Measurements from ENCODE around the gene CARMIL3. TPM values are rescaled to one million over a fixed set of nuclear protein-coding genes. Genes with fewer than 3 reads are reported as not detected.

CARMIL3 gene
- total RNA-seq, 6 experiments from 2014 or later, result 0.18 to 1.9 (median 0.29) TPM

Other genes starting within 250 kb of the CARMIL3 start
- gene DHRS4, start 98.2 kb upstream of the CARMIL3 start, total RNA-seq, result 10 to 100 TPM; 30.5 to 82.5 (median 45.1) TPM
- 10 to 100 TPM; 17.7 to 53.6 (median 32.3) TPM for gene DHRS4L2, start 63.1 kb upstream of the CARMIL3 start, total RNA-seq
- gene CPNE6, start 19.6 kb downstream of the CARMIL3 start, total RNA-seq, result under 1 TPM in 4 of 6 experiments, not detected in 2; 0.09 to 0.40 (median 0.18) TPM
- gene PCK2, start 42.3 kb downstream of the CARMIL3 start, total RNA-seq, result 100 to 1,000 TPM; 124 to 615 (median 240) TPM
- gene DCAF11, start 62.8 kb downstream of the CARMIL3 start, total RNA-seq, result 100 to 1,000 TPM in 3 of 6 experiments, 10 to 100 TPM in 3; 65.9 to 180 (median 103) TPM
- gene NRL, start 62.9 kb downstream of the CARMIL3 start, total RNA-seq, result 1 to 10 TPM; 1.4 to 2.9 (median 2.1) TPM
- gene FITM1, start 78.7 kb downstream of the CARMIL3 start, total RNA-seq, result 10 to 100 TPM in 3 of 6 experiments, 1 to 10 TPM in 3; 1.5 to 32.5 (median 9.3) TPM
- 100 to 1,000 TPM in 4 of 6 experiments, 10 to 100 TPM in 2; 81.7 to 119 (median 107) TPM for gene PSME1, start 84.2 kb downstream of the CARMIL3 start, total RNA-seq
- 10 to 100 TPM; 10.2 to 21.4 (median 11.9) TPM for gene EMC9, start 89.6 kb downstream of the CARMIL3 start, total RNA-seq
- gene PSME2, start 94.6 kb downstream of the CARMIL3 start, total RNA-seq, result 100 to 1,000 TPM in 4 of 6 experiments, 10 to 100 TPM in 2; 66.1 to 142 (median 110) TPM
- 10 to 100 TPM; 17.5 to 39.6 (median 26.2) TPM for gene RNF31, start 95.5 kb downstream of the CARMIL3 start, total RNA-seq
- 10 to 100 TPM; 17.4 to 66.6 (median 37.2) TPM for gene IRF9, start 109.3 kb downstream of the CARMIL3 start, total RNA-seq
- 1 to 10 TPM; 1.6 to 7.4 (median 3.4) TPM for gene REC8, start 120.1 kb downstream of the CARMIL3 start, total RNA-seq
- 10 to 100 TPM; 17.9 to 44.0 (median 23.0) TPM for gene IPO4, start 136.8 kb downstream of the CARMIL3 start, total RNA-seq
- gene TM9SF1, start 143.4 kb downstream of the CARMIL3 start, total RNA-seq, result 10 to 100 TPM; 32.1 to 49.8 (median 41.2) TPM
- under 1 TPM in 2 of 6 experiments, not detected in 4; 0.29 TPM for gene TSSK4, start 153.7 kb downstream of the CARMIL3 start, total RNA-seq
- gene CHMP4A, start 161.5 kb downstream of the CARMIL3 start, total RNA-seq, result 10 to 100 TPM; 11.9 to 28.9 (median 17.1) TPM
- gene MDP1, start 164.1 kb downstream of the CARMIL3 start, total RNA-seq, result 1 to 10 TPM; 3.7 to 6.3 (median 4.9) TPM
- 10 to 100 TPM; 60.0 to 72.9 (median 68.7) TPM for gene NEDD8, start 180.4 kb downstream of the CARMIL3 start, total RNA-seq
- gene GMPR2, start 180.9 kb downstream of the CARMIL3 start, total RNA-seq, result 10 to 100 TPM; 26.2 to 40.2 (median 34.2) TPM
- gene TINF2, start 190.6 kb downstream of the CARMIL3 start, total RNA-seq, result 10 to 100 TPM; 13.4 to 28.1 (median 24.1) TPM
- gene TGM1, start 211.2 kb downstream of the CARMIL3 start, total RNA-seq, result 1 to 10 TPM in 2 of 6 experiments, under 1 TPM in 4; 0.37 to 1.9 (median 0.77) TPM
- gene RABGGTA, start 219.6 kb downstream of the CARMIL3 start, total RNA-seq, result 10 to 100 TPM; 11.5 to 28.3 (median 15.2) TPM
- gene DHRS1, start 247.8 kb downstream of the CARMIL3 start, total RNA-seq, result 10 to 100 TPM; 49.1 to 89.3 (median 60.1) TPM
- 10 to 100 TPM in 4 of 6 experiments, 1 to 10 TPM in 2; 8.2 to 15.3 (median 11.4) TPM for gene NOP9, start 247.8 kb downstream of the CARMIL3 start, total RNA-seq

Data from right lobe of liver (tissue), 5 donors.